Stimulated activated CD8-positive, alpha-beta memory T cell treated with anti-CD3 and anti-CD28 coated beads, Interleukin-7, amount 100 ng/mL, for 24 hours (primary cell): ENCODE data around the gene PDZD7.
"Not testable (repeated sequence)": the region's sequence is repeated elsewhere in the genome, so short reads cannot be mapped to it uniquely, and the experiment has no call there.

Experiments
- DNase-seq: peaks from one replicate; pipeline ENCODE4 v3.0.0-alpha.2; 2020; ENCODE audit warnings: low read depth

PDZD7 gene

GRCh38 chr10:100982916-100983830, 47.8 kb downstream of the PDZD7 start:
- DNase-seq: no peak

- DNase-seq: no peak
These were observed 49.7 kb downstream of the PDZD7 start for GRCh38 chr10:100981178-100981772.

- DNase-seq: no peak
These were observed 50.2 kb downstream of the PDZD7 start for GRCh38 chr10:100980711-100981110.

- no peak for DNase-seq
These were observed 50.6 kb downstream of the PDZD7 start for GRCh38 chr10:100980311-100980710.

GRCh38 chr10:100979791-100980272, 51.1 kb downstream of the PDZD7 start:
- DNase-seq: no peak

- DNase-seq: no peak
These were observed 52.1 kb downstream of the PDZD7 start for GRCh38 chr10:100978901-100979195.

GRCh38 chr10:100978121-100978900, 52.6 kb downstream of the PDZD7 start:
- no peak for DNase-seq

GRCh38 chr10:100977436-100977835, 53.5 kb downstream of the PDZD7 start:
- no peak for DNase-seq

- no peak for DNase-seq
These were observed 54.0 kb downstream of the PDZD7 start for GRCh38 chr10:100976906-100977305.

GRCh38 chr10:100975397-100975796, 55.5 kb downstream of the PDZD7 start:
- not testable (repeated sequence) for DNase-seq

GRCh38 chr10:100972904-100973535, 57.9 kb downstream of the PDZD7 start:
- DNase-seq: no peak

- no peak for DNase-seq
These were observed 58.6 kb downstream of the PDZD7 start for GRCh38 chr10:100972115-100972903.

GRCh38 chr10:100970914-100971811, 59.8 kb downstream of the PDZD7 start:
- no peak for DNase-seq

- DNase-seq: no peak
These were observed 60.6 kb downstream of the PDZD7 start for GRCh38 chr10:100970076-100970913.

- no peak for DNase-seq
These were observed 61.5 kb downstream of the PDZD7 start, which contains the start of gene SEMA4G for GRCh38 chr10:100969187-100970075. SEMA4G (plus strand) TSS chr10:100969504; CDS start chr10:100972913, 3,409 bp downstream.

- DNase-seq: no peak
These were observed 62.1 kb downstream of the PDZD7 start for GRCh38 chr10:100968863-100969186.

- DNase-seq: no peak
These were observed 62.7 kb downstream of the PDZD7 start for GRCh38 chr10:100968062-100968736.

- no peak for DNase-seq
These were observed 63.6 kb downstream of the PDZD7 start for GRCh38 chr10:100967332-100967731.
